ENCODE results near the gene TRAPPC5.

- TF ChIP-seq POLR2AphosphoS5 (IDR thresholded peaks at IDR 0.05) (no peak), CTCF (IDR thresholded peaks at IDR 0.05) (peak in 1 of 4 experiments; percentile 23)
Measured at GRCh38 chr19:7678971-7679751, 1.5 kb upstream of the TRAPPC5 start.
